GM23248 (cell line): ENCODE measurements around the gene KIF16B.

ENCODE experiments used
- EZH2 ChIP-seq: fragments of 200-600 bp; sonication (generic); IDR thresholded peaks from 2 replicates; pipeline ENCODE4 v1.6.1; 2018; ENCODE audit warnings: antibody characterized with exemption, mild to moderate bottlenecking; ENCODE audit not compliant: insufficient read depth, poor library complexity, severe bottlenecking
- EZH2phosphoT487 ChIP-seq: fragments of 200-600 bp; sonication (generic); IDR thresholded peaks from 2 replicates; pipeline ENCODE4 v1.6.1; 2018; ENCODE audit warnings: antibody characterized with exemption, moderate library complexity, mild to moderate bottlenecking, low read depth; ENCODE audit not compliant: insufficient read depth

- TF ChIP-seq EZH2 (no peak), EZH2phosphoT487 (no peak)
Measured at GRCh38 chr20:16260911-16261310, 312.3 kb downstream of the KIF16B start.
